ENCODE measurements around the gene LRMDA. TPM values are rescaled to one million over a fixed set of nuclear protein-coding genes. Genes with fewer than 3 reads are reported as not detected.

LRMDA gene
- polyA plus RNA-seq, 3 donors, result 7.2 to 20.6 (median 14.4) TPM

DNA sequence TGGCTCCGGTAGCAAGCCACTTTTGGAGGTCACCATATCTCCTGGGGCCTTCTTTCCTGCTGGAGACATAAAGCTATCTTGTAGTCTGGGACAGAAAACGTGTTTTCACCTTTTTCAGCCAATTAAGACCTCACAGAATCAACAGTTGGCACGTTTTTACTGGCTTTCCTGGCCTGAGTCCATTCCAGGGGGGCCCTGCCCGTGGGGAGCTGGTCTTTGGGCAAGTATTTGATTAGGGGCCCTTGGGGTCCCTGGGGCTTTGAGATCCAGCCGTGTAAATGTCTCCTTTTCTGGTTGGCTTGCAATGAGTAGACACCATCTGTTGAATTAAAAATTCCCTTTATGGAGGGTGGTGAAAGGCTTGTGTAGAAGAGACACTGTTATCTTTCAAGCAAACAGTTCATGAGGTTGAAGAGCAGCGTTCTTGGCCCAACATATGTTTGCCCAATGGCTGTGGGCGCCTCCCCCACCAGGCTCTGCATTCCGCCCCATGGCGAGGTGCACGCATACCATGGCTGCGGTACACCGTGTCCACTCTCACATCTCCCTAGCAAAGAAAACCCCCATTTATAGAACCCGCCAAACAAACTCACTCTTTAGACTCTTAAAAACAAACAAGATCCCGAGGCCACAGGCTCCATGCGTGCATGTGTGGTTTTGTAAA is 593.2 kb downstream of the LRMDA start:
- H3K27ac ChIP-seq (ENCODE audit: low read depth, low read length), result no peak overlapping the region
- 89 to 95% (median 93%) methylated on average over 15 of the region's 15 CpGs for WGBS, 3 donors

DNA sequence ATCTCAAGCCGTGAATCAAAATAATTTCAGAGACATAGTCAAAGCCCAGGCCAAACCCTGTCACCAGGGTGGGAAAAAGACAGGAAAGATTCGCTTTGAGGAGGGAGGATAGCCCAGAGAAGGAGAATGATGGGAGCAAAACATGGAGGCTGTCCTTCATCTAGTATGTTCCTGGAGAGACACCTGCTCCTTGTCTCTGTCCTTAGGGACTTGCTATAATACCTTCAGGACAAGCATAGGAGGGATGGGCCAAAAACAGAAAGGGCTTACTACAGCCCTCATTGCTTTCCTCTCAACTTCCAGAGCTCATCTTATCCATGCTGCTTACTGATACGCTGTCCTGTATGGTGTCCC is 593.7 kb downstream of the LRMDA start:
- WGBS, 3 donors, result 96% methylated on average over 3 of the region's 3 CpGs
- no peak overlapping the region for H3K27ac ChIP-seq (ENCODE audit: low read depth, low read length)

DNA sequence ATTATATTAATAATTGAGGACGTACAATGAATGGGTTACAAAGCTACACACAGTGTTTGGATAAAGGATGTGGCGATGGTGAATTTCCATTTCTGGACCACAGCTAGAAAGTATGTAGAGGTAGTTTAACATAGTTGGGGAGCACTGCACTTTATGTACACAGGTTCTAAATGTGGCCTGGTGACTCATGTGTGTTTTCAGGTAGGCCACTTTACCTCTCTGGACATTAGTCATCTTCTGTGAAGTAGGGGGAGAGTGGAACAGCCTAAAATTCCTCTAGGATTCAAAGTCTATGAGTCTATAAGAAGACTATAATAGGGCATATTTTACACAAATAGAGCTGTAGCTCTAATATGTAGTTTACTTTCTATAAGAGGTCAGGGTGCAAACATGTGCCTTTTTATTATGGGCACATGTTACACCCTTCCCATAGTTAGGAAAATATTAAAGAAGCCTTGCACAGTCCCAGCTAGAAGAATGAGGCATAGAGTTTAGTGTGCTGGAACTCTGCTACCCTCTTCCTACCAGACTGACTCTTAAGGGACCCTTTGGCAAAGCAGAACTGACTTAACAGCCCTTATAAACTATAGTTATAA is 594.9 kb downstream of the LRMDA start:
- H3K27ac ChIP-seq (ENCODE audit: low read depth, low read length), result no peak overlapping the region
- WGBS, 3 donors, result 83 to 96% (median 93%) methylated on average over 2 of the region's 2 CpGs

DNA sequence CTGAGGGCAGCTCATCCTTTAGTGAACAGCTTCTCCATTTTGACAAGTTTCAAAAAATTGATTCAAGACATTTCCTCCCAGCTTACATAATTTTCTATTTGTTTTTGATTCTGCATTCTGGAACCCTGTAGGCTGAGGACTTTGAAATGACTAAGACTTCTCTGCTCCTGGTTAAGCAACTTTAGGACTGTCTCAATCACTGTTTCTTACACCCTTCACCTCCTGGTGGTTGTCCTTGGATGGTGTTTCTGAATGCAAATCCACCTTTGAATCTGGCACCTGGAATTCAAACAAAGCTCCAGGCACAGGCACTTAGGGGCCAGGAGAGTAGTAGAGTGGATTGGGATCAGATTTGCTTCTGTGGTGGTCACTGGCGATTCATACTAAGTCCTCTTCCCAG is 595.5 kb downstream of the LRMDA start:
- 95 to 100% (median 97%) methylated on average over 1 of the region's 1 CpG for whole genome bisulfite sequencing, 3 donors
- H3K27ac ChIP-seq (ENCODE audit: low read depth, low read length), result no peak overlapping the region

DNA sequence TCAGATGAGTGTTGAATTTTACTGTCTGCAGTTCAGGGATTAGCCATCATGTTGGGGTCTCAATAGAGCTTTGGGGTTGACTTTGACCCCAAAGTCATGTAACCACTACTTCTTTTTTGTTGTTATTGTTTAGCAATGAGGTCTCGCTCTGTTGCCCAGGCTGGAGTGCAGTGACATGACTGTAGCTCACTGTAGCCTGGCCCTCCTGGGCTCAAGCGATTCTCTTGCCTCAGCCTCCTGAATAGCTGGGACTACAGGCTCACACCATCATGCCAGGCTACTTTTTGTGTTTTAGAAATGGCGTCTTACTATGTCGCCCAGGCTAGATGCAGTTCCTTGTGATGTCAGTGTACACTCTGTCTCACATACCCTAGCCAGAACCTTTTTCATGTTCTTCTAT is 598.4 kb downstream of the LRMDA start:
- WGBS, 3 donors, result 93 to 96% (median 96%) methylated on average over 4 of the region's 4 CpGs
- H3K27ac ChIP-seq (ENCODE audit: low read depth, low read length), result no peak overlapping the region

DNA sequence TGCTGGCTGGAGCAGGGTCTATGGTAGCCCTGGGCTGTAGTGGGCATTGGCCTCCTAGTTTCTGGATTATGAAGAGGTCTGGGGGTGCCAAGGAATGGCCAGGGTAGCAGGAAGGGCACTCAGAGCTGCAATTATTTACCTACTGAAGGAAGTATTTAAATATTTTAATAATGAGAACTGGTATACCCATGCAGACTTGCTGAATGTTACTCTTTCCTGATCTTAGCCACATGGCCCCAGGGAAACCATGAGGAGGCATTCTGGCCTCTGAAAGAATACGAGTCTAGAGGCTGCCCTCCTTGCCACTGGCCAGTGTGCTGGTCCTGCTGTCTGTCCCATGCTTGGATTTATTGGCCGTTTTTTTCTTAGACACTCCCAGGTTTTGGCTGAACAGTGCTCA is 599.7 kb downstream of the LRMDA start:
- 89 to 97% (median 93%) methylated on average over 2 of the region's 2 CpGs for WGBS, 3 donors
- H3K27ac ChIP-seq (ENCODE audit: low read depth, low read length), result no peak overlapping the region

DNA sequence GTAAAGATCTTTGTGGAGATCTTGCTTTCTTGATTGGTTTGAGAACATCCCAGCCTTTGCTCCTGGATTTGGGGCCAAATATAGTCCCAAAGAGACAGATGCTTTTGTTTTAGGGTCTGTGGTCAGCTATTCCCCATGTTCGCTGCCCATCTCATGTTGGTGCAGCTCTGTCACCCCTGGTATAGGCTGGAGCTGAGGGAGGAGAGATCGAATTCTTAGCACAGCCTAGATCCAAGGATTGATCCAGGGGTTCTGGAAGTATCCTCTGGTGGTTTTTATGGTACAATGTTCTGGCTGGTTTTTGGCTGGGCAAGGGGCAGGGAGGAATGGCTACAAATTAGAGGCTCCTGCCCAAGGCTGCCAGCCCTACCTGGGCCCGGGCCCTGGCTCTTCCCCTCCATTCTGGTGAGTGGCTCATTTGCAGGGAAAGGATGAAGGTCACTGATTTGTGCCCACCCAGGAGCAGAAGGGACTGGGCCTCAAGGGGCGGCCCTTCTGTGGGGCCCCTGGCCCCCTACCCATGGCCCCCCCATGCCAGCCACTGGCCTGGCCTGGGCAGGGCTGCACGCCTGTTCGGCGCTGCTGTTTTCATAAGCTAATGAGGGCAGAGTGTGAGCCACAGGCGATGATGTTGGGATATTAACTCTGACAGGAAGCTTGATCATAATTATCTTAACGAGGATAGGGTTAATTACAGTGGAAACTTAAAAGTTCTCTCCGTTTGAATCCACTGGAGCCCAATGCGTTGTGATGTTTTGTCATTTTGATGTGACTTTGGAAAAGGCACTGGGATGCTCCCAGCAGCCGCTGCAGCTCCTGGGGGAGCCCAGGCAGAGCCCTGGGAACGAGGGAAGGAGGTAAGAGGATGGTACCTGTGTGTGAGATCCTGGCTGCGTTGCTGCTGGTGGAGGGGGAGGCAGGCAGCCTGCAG is 600.6 kb downstream of the LRMDA start:
- WGBS, 3 donors, result 90 to 92% (median 90%) methylated on average over 14 of the region's 14 CpGs
- H3K27ac ChIP-seq (ENCODE audit: low read depth, low read length), result no peak overlapping the region

DNA sequence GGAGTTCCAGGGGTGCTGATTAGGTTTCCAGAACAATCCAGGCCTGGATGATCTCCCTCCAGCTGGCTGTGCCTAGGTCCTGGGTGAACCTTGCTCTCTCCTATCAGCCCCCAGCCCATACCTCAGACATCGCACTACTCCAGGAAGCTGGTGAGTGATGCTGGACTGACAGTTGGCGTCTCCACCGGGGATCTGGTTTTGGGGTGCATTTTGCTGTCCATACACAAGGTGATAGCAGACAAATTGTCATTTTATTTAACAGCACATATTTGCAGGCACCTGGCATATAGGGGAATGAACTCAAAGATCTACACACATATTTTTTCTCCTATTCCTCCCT is 601.2 kb downstream of the LRMDA start:
- WGBS, 3 donors, result 95 to 99% (median 98%) methylated on average over 3 of the region's 3 CpGs

DNA sequence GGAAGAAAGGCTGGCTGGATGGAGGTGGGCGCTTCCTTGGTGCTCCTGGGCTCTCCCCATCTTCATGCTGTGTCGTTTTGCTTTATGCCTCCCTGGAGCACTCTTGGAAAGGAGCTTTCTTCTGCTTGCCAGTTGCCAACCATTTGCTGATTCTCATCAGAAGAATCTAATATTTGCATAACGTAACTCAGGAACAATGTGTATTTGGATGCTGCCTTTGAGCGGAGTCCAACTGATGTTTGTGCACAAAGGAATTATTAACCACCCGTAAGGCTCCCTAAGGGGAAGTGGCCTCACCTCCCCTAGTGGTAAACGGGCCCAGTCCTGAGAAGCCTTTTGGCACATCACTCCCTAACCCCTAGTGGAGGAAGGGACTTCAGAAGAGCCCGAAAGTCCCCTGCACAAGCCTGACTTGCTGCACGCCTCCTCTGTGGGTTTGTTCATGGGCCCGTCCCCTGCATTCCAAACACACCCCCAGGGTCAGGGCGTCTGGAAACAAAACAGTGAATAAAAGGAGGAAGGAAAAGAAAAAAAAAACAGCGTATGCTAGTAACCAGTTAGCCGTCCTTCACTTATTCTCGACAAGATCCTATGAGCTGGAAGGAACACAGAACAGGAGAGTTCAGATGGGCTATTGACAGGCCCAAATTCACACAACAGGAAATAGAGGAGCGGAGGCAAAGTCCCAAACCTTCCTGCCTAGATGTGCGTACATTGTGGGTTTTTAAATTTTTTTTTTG is 602.2 kb downstream of the LRMDA start:
- 21 to 40% (median 31%) methylated on average over 15 of the region's 15 CpGs for WGBS, 3 donors
- no peak overlapping the region for H3K27ac ChIP-seq (ENCODE audit: low read depth, low read length)

More for the DNA sequence above, 601.2 kb downstream of the LRMDA start:
- H3K27ac ChIP-seq (ENCODE audit: low read depth, low read length), result no peak overlapping the region

DNA sequence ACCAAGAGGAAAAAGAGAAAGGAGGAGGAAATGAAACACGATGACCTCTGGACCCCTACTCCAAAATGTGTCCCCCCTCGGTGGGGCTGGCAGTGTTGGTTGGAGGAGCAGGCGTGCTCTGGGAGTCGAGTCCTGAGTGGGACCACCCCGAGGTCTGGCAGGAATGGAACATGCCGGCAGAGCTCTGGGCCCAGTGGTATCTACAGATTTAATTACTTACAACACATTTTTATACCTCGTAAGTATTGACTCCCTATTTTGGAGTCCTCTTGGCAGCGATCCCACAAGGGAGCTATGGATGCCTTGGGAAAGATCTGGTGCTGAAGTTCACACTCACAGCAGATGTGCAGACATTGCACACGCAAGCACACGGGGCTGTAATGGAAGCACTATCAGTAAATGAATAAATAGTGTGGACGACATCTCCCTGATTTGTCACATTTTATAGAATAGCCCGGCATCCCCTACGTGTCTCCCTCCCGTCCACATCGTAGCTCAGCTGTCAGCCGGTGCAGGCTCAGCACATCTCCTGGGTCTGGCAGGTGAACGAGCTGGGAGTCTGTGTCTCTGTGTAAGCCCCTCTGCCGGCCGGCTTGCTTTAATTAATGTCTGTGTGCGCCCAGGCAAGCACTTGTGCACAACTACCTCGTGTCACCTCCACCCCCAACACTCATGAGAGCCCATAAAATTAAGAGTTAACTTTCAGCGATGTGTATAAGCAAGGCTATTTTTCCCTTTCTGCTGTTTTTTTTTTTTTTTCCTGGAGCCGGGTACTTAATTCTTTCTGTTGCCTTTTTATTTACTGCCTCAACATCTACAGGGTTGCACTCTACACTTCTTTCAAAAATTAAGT is 603.2 kb downstream of the LRMDA start:
- WGBS, 3 donors, result 80 to 85% (median 84%) methylated on average over 23 of the region's 23 CpGs
- H3K27ac ChIP-seq (ENCODE audit: low read depth, low read length), result no peak overlapping the region

DNA sequence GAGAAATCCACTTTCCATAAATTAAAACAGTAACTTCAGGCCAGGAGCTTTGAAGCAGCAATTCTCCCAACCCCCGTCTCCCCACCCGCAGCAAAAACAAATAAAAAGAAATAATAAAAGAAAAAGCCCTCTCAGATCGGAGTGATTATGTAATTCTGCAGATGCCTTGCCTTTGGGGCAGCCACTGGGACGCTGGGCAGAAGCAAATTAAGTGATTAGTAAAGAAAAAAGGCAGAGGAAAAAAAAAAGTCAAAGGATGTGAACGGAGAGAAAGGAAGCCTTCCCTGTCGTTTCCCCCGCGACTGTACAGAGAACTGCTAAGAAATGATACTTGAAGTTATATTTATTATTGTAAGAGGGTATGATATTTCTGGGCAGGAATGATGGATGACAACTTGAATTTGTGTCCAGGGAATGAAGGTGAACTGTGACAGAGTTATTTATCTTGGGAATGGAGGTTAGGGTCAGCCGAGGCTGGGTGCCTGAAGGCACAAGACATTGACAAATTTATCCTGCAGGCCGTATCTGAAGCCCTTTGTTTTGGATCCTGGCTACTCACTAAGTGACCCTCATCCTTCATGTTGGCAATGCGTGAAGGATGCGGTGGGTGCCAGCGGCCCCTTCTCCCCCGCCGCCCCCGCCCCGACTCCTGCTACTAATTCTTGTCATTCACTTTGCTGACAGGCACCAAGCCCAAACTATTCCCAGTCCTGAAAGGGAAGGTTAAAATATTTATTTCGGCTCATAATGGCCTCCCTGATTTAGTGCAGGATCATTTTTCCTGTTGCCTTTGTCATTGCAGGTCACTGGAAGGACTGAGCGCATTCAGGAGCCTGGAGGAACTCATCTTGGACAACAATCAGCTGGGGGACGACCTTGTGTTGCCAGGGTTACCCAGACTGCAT is 604.0 kb downstream of the LRMDA start:
- no peak overlapping the region for H3K27ac ChIP-seq (ENCODE audit: low read depth, low read length)
- WGBS, 3 donors, result 68 to 88% (median 80%) methylated on average over 20 of the region's 20 CpGs

DNA sequence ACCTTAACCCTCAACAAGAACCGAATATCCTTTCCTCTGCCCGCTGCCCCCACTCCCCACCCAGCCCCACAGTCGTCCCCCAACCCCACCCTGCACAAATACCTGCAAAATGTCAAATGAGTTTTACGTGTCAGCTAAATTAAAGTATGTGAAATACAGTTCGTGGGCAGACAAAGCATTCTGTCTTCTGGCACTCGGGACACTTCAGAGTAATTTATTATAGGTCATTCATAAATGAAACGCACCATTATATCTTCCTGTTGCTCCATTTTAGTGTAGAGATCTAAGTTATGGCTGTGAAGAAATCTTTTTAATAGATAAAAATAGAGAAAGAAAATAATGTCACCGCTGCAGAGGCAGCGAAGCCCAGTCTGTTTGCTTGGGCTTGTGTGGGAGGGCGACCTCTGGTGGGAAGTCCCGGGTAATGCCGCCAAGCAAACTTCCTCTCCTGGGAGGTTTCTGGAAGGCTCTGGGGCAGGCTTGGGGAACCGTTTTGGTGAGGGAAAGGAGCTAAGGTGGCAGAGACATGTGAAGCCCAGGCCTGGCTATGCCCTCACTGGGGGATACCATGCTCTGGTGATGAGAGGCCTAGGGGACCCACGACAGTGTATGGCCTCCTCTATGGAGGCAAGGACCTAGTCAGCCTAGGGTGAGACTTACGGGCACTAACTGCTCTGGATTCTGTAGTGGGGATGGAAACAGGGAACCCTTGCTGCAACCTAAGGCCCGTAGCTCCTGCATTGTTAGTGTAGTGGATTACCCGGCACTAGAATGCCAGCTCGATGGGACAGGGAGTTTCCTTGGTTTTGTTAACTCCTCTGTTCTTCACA is 604.9 kb downstream of the LRMDA start:
- WGBS, 3 donors, result 31 to 44% (median 40%) methylated on average over 18 of the region's 18 CpGs
- H3K27ac ChIP-seq (ENCODE audit: low read depth, low read length), result no peak overlapping the region

DNA sequence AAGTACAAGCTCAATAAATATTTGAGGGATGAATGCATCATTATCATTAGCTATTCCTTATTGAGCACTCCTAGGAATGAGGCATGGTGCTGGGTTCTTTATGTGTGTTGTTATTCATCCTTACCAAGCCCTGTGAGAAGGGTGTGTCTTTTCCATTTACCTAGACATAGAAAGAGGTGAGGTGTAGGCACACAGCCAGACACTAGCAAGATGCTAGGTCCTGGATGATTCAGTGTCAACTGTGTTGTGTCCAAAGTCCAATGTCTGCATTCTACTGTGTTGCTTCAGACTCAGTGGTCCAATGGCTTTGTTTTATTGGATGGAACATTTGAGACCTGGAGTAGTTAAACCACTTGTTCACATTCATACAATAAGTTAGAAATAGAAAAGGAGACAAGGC is 605.5 kb downstream of the LRMDA start:
- H3K27ac ChIP-seq (ENCODE audit: low read depth, low read length), result no peak overlapping the region

DNA sequence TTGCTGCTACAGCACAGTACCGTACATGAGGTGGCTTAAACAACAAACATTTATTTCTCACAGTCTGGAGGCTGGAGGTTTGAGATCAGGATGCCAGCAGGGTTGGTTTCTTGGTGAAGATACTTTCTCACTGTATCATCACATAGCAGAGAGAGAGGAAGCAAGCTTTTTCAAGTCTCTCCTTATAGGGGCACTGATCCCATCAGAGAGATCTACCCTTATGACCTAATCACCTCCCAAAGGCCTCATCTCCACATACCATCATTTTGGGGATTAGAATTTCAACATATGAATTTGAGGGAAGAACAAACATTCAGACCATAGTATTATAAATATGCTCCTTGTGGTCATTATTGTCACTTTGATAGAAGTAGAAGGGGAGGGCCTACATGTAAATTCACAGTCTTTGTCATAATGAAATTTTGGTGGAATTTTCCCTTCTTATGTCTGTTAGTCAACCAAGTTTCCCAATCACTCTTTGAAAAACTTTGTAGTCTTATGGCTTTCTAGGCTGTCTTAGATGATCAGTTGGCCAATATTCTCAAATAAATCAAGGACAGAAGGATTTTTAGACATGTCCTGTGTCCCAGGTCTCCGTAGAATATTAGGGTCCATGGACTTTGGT is 606.2 kb downstream of the LRMDA start:
- WGBS, 3 donors, result 92 to 97% (median 95%) methylated on average over 2 of the region's 2 CpGs
- H3K27ac ChIP-seq (ENCODE audit: low read depth, low read length), result no peak overlapping the region

DNA sequence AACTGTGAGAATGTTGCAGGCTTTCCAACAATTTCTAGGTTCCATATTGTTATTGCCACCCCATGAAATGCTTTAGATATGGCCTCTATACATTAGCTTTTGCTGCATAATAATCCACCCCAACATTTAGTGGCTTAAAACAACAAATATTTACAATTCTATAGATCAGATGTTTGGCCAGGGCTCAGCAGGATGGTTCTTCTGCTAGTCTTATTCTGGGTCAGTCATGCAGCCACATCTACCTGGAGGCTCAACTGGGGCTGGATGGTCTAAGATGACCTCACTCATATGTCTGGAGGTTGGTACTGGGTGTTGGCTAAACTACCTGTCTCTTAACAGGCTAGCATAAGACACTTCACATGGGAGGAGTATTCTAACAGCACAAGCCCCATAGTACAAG is 607.3 kb downstream of the LRMDA start:
- no peak overlapping the region for H3K27ac ChIP-seq (ENCODE audit: low read depth, low read length)
